ENCODE measurements around the gene RBM20. TPM values are rescaled to one million over a fixed set of nuclear protein-coding genes. Genes with fewer than 3 reads are reported as not detected.

The RBM20 gene
- total and polyA plus RNA-seq, 2 experiments from 2014 or later, result 0.05 to 0.17 TPM

- Histone ChIP-seq H3K4me1 (ENCODE audit: insufficient read depth) (peaks cover 17% of the 10 kb centered on the region), H3K4me3 (no peak overlapping the region), H3K4me2 (no peak overlapping the region), H3F3A (replicated peaks; ENCODE audit: low read depth) (no peaks in the 10 kb centered on the region), H2AFZ (peak overlapping the region; percentile 80), H3K27ac (ENCODE audit: low read depth) (no peak overlapping the region), H3K9me2 (ENCODE audit: insufficient read depth) (no peaks in the 10 kb centered on the region), H4K20me1 (replicated peaks; ENCODE audit: insufficient read depth) (no peaks in the 10 kb centered on the region), H3K27me3 (ENCODE audit: insufficient read depth) (no peaks in the 10 kb centered on the region), H3K36me3 (ENCODE audit: insufficient read depth) (no peaks in the 10 kb centered on the region), H3K79me2 (replicated peaks; ENCODE audit: insufficient read depth) (no peaks in the 10 kb centered on the region)
- no peak overlapping the region for H3K4me3 Mint-ChIP-seq
- H3K27me3 Mint-ChIP-seq (ENCODE audit: insufficient read depth, low read depth, poor library complexity), result peaks cover 7% of the 10 kb centered on the region
- ATAC-seq, result no peak
- no peak overlapping the region for H3K27ac Mint-ChIP-seq
- H3K9me3 Mint-ChIP-seq, result no peaks in the 10 kb centered on the region
- H3K4me1 Mint-ChIP-seq, result peaks cover 25% of the 10 kb centered on the region
- DNase-seq (ENCODE audit: low spot score), result no peak
- no peaks in the 10 kb centered on the region for H3K36me3 Mint-ChIP-seq (ENCODE audit: low read depth)
- TF ChIP-seq ZNF114 (CRISPR knock-in tag; IDR thresholded peaks at IDR 0.05) (no peak), EZH2 (IDR thresholded peaks at IDR 0.05; ENCODE audit: low read depth, unreplicated experiment) (no peak), ZNF462 (CRISPR knock-in tag; IDR thresholded peaks at IDR 0.05) (no peak), STAT1 (IDR thresholded peaks at IDR 0.05; ENCODE audit: unreplicated experiment) (no peak), POLR2AphosphoS5 (IDR thresholded peaks at IDR 0.05; ENCODE audit: low read depth) (no peak)
- TF ChIP-seq, protein P1, sequence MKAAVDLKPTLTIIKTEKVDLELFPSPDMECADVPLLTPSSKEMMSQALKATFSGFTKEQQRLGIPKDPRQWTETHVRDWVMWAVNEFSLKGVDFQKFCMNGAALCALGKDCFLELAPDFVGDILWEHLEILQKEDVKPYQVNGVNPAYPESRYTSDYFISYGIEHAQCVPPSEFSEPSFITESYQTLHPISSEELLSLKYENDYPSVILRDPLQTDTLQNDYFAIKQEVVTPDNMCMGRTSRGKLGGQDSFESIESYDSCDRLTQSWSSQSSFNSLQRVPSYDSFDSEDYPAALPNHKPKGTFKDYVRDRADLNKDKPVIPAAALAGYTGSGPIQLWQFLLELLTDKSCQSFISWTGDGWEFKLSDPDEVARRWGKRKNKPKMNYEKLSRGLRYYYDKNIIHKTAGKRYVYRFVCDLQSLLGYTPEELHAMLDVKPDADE (IDR thresholded peaks at IDR 0.05), result no peak
Measured at GRCh38 chr10:110824660-110825059, 180.5 kb downstream of the RBM20 start.

All from GM23338 (cell line).